Trophoblast cell (in vitro differentiated cells and primary cell): Measurements from ENCODE around the gene ALDH3B1.

Source experiments
- DNase-seq, 2 donors: peaks; one replicate each; pipeline ENCODE4 v3.0.0-alpha.2; 2016
- H2AFZ ChIP-seq: 2 replicates; pipeline ENCODE4 v1.6.1; 2013; ENCODE audit warnings: low read length, moderate library complexity, mild to moderate bottlenecking; ENCODE audit not compliant: insufficient read depth, poor library complexity
- H2AK5ac ChIP-seq: 2 replicates; pipeline ENCODE4 v1.6.1; 2013; ENCODE audit warnings: mild to moderate bottlenecking, low read length
- H2BK120ac ChIP-seq: 2 replicates; pipeline ENCODE4 v1.6.1; 2013; ENCODE audit warnings: low read length, mild to moderate bottlenecking, moderate library complexity; ENCODE audit not compliant: insufficient read depth, poor library complexity
- H2BK12ac ChIP-seq: 2 replicates; pipeline ENCODE4 v1.6.1; 2013; ENCODE audit warnings: mild to moderate bottlenecking, low read length, moderate library complexity
- H2BK5ac ChIP-seq: 2 replicates; pipeline ENCODE4 v1.6.1; 2013; ENCODE audit warnings: low read length, low read depth, moderate library complexity, mild to moderate bottlenecking; ENCODE audit not compliant: poor library complexity
- H3K14ac ChIP-seq: 2 replicates; pipeline ENCODE4 v1.6.1; 2013; ENCODE audit warnings: mild to moderate bottlenecking, low read length
- H3K18ac ChIP-seq: 2 replicates; pipeline ENCODE4 v1.6.1; 2013; ENCODE audit warnings: mild to moderate bottlenecking, low read length
- H3K23ac ChIP-seq: 2 replicates; pipeline ENCODE4 v1.6.1; 2013; ENCODE audit warnings: low read length
- H3K27ac ChIP-seq: 2 replicates; pipeline ENCODE4 v1.5.1; 2013; ENCODE audit warnings: low read depth, mild to moderate bottlenecking, inconsistent platforms, low read length, moderate library complexity
- H3K27me3 ChIP-seq: 2 replicates; pipeline ENCODE4 v1.6.1; 2013; ENCODE audit warnings: inconsistent platforms, mild to moderate bottlenecking, low read length, moderate library complexity; ENCODE audit not compliant: insufficient read depth
- H3K36me3 ChIP-seq, 2 experiments: 1 replicate in 1 of 2; 2 replicates in 1 of 2; pipeline ENCODE4 v1.6.1; 2013; ENCODE audit warnings: low read length in 2 of 2, mild to moderate bottlenecking in 2 of 2, moderate library complexity in 1 of 2; ENCODE audit not compliant: insufficient read depth in 2 of 2, control insufficient read depth in 1 of 2
- H3K4ac ChIP-seq: 2 replicates; pipeline ENCODE4 v1.6.1; 2013; ENCODE audit warnings: low read depth, mild to moderate bottlenecking, low read length, moderate library complexity
- H3K4me1 ChIP-seq, 2 experiments: 1 replicate in 1 of 2; 2 replicates in 1 of 2; pipeline ENCODE4 v1.6.1; 2013; ENCODE audit warnings: low read length in 2 of 2, mild to moderate bottlenecking in 2 of 2, moderate library complexity in 1 of 2; ENCODE audit not compliant: insufficient read depth in 2 of 2, control insufficient read depth in 1 of 2
- H3K4me2 ChIP-seq: 2 replicates; pipeline ENCODE4 v1.6.1; 2013; ENCODE audit warnings: inconsistent platforms, mild to moderate bottlenecking, low read length, moderate library complexity
- H3K4me3 ChIP-seq: 2 replicates; pipeline ENCODE4 v1.5.1; 2013; ENCODE audit warnings: mild to moderate bottlenecking, low read depth, low read length, inconsistent platforms
- H3K79me1 ChIP-seq: one replicate; pipeline ENCODE4 v1.6.1; 2013; ENCODE audit warnings: low read length
- H3K79me2 ChIP-seq: 2 replicates; pipeline ENCODE4 v1.6.1; 2013; ENCODE audit warnings: low read length, mild to moderate bottlenecking; ENCODE audit not compliant: control insufficient read depth, insufficient read depth, poor library complexity
- H3K9ac ChIP-seq: 2 replicates; pipeline ENCODE4 v1.6.1; 2013; ENCODE audit warnings: mild to moderate bottlenecking, low read length
- H3K9me3 ChIP-seq: 2 replicates; pipeline ENCODE4 v1.6.1; 2013; ENCODE audit warnings: low read depth, mild to moderate bottlenecking, control low read depth, inconsistent platforms, low read length; ENCODE audit not compliant: insufficient read depth
- H4K12ac ChIP-seq: 2 replicates; pipeline ENCODE4 v1.6.1; 2013; ENCODE audit warnings: low read depth, mild to moderate bottlenecking, low read length, moderate library complexity
- H4K8ac ChIP-seq: 2 replicates; pipeline ENCODE4 v1.6.1; 2013; ENCODE audit warnings: low read depth, mild to moderate bottlenecking, low read length, moderate library complexity
- H4K91ac ChIP-seq: one replicate; pipeline ENCODE4 v1.6.1; 2013; ENCODE audit warnings: low read depth, mild to moderate bottlenecking, low read length, moderate library complexity
- WGBS: extraction: QIAGEN DNeasy Blood & Tissue Kit; methylation state at CpG from one replicate; pipeline ENCODE4 v1.1.7; 2013; ENCODE audit warnings: missing lambda C conversion rate; ENCODE audit not compliant: insufficient read length, insufficient coverage; ENCODE audit errors: extremely low coverage; 5-methylcytosine and 5-hydroxymethylcytosine counted together

ALDH3B1 gene

GRCh38 chr11:68039526-68040086 is 29.5 kb downstream of the ALDH3B1 start:
- Histone ChIP-seq H3K23ac (no peak overlapping the region), H3K4me2 (peak overlapping the region; percentile 68), H3K4ac (no peak overlapping the region), H3K14ac (no peak overlapping the region), H4K12ac (no peak overlapping the region), H3K9me3 (no peaks in the 10 kb centered on the region), H2BK120ac (peak overlapping the region; percentile 8), H2AK5ac (peak overlapping the region; percentile 21), H3K18ac (peak overlapping the region; percentile 9), H2AFZ (no peak overlapping the region), H3K79me2 (peaks cover 4% of the 10 kb centered on the region), H3K27me3 (no peaks in the 10 kb centered on the region), H4K91ac (peak overlapping the region; percentile 87), H3K4me1 (peaks cover 18 to 21% of the 10 kb centered on the region in 2 experiments), H3K9ac (no peak overlapping the region), H3K4me3 (no peak overlapping the region), H3K79me1 (peaks cover 17% of the 10 kb centered on the region), H3K27ac (peak overlapping the region; percentile 65), H2BK12ac (no peak overlapping the region), H3K36me3 (peaks cover 29 to 33% of the 10 kb centered on the region in 2 experiments), H4K8ac (peak overlapping the region; percentile 32), H2BK5ac (no peak overlapping the region)
- WGBS = no CpG with 5 or more reads among the region's 10 CpGs
- no peak for DNase-seq

- Histone ChIP-seq H3K14ac (peak overlapping the region; percentile 43), H4K8ac (peak overlapping the region; percentile 68), H2BK12ac (peak overlapping the region; percentile 71), H3K4me1 (peaks cover 18 to 21% of the 10 kb centered on the region in 2 experiments), H2BK120ac (peak overlapping the region; percentile 57), H3K27me3 (no peaks in the 10 kb centered on the region), H3K9me3 (peaks cover 3% of the 10 kb centered on the region), H3K36me3 (peaks cover 36 to 39% of the 10 kb centered on the region in 2 experiments), H2AFZ (no peak overlapping the region), H2BK5ac (peak overlapping the region; percentile 15), H4K91ac (peak overlapping the region; percentile 91), H3K79me1 (peaks cover 17% of the 10 kb centered on the region), H3K4ac (peak overlapping the region; percentile 35), H3K9ac (no peak overlapping the region), H3K4me2 (peak overlapping the region; percentile 42), H3K79me2 (peaks cover 4% of the 10 kb centered on the region), H2AK5ac (peak overlapping the region; percentile 75), H3K18ac (peak overlapping the region; percentile 62), H3K4me3 (no peak overlapping the region), H4K12ac (peak overlapping the region; percentile 70), H3K27ac (peak overlapping the region; percentile 65), H3K23ac (no peak overlapping the region)
- WGBS = no CpG with 5 or more reads among the region's 22 CpGs
- DNase-seq = peak in 1 of 2 donors; percentile 43
Observed at GRCh38 chr11:68040101-68040956, 30.2 kb downstream of the ALDH3B1 start.

GRCh38 chr11:68040957-68041591 is 30.9 kb downstream of the ALDH3B1 start:
- no peak overlapping the region for H3K27ac ChIP-seq
- no peak overlapping the region for H2AFZ ChIP-seq
- H2AK5ac ChIP-seq = peak overlapping the region; percentile 75
- H3K4me3 ChIP-seq = no peak overlapping the region
- H3K23ac ChIP-seq = no peak overlapping the region
- H3K79me1 ChIP-seq = peaks cover 17% of the 10 kb centered on the region
- H2BK5ac ChIP-seq = peak overlapping the region; percentile 15
- peaks cover 4% of the 10 kb centered on the region for H3K79me2 ChIP-seq
- peaks cover 18 to 21% of the 10 kb centered on the region in 2 experiments for H3K4me1 ChIP-seq
- peak overlapping the region; percentile 70 for H4K12ac ChIP-seq
- no peaks in the 10 kb centered on the region for H3K27me3 ChIP-seq
- no CpG with 5 or more reads among the region's 23 CpGs for WGBS
- DNase-seq = no peak
- peaks cover 3% of the 10 kb centered on the region for H3K9me3 ChIP-seq
- H4K91ac ChIP-seq = peak overlapping the region; percentile 91
- peak overlapping the region; percentile 43 for H3K14ac ChIP-seq
- H3K4ac ChIP-seq = peak overlapping the region; percentile 35
- H3K9ac ChIP-seq = no peak overlapping the region
- H3K18ac ChIP-seq = peak overlapping the region; percentile 62
- peak overlapping the region; percentile 57 for H2BK120ac ChIP-seq
- H4K8ac ChIP-seq = peak overlapping the region; percentile 68
- H3K36me3 ChIP-seq = peaks cover 38 to 43% of the 10 kb centered on the region in 2 experiments
- no peak overlapping the region for H3K4me2 ChIP-seq
- H2BK12ac ChIP-seq = peak overlapping the region; percentile 71

- H2AFZ ChIP-seq = no peak overlapping the region
- H3K23ac ChIP-seq = no peak overlapping the region
- peaks cover 35 to 37% of the 10 kb centered on the region in 2 experiments for H3K36me3 ChIP-seq
- H3K4ac ChIP-seq = no peak overlapping the region
- H3K79me1 ChIP-seq = peaks cover 17% of the 10 kb centered on the region
- H3K4me1 ChIP-seq = peaks cover 18 to 21% of the 10 kb centered on the region in 2 experiments
- H2BK12ac ChIP-seq = no peak overlapping the region
- no peak overlapping the region for H4K8ac ChIP-seq
- H2BK5ac ChIP-seq = no peak overlapping the region
- H3K27me3 ChIP-seq = no peaks in the 10 kb centered on the region
- no peak overlapping the region for H3K27ac ChIP-seq
- DNase-seq = no peak
- H3K4me3 ChIP-seq = no peak overlapping the region
- H3K18ac ChIP-seq = no peak overlapping the region
- no CpG with 5 or more reads among the region's 12 CpGs for WGBS
- no peak overlapping the region for H2BK120ac ChIP-seq
- peak overlapping the region; percentile 75 for H2AK5ac ChIP-seq
- H3K79me2 ChIP-seq = peaks cover 4% of the 10 kb centered on the region
- no peak overlapping the region for H4K12ac ChIP-seq
- no peak overlapping the region for H3K14ac ChIP-seq
- no peak overlapping the region for H3K9ac ChIP-seq
- H3K4me2 ChIP-seq = no peak overlapping the region
- H4K91ac ChIP-seq = no peak overlapping the region
- peaks cover 3% of the 10 kb centered on the region for H3K9me3 ChIP-seq
Observed at GRCh38 chr11:68041617-68042218, 31.6 kb downstream of the ALDH3B1 start.
